GM18508 (cell line): ENCODE measurements around the gene DOK4.

ENCODE experiments used
- ATAC-seq: cut with Tn5 transposase; IDR thresholded peaks from one replicate; pipeline ENCODE4 v1.9.1; 2021; ENCODE audit warnings: moderate number of reproducible peaks; ENCODE audit not compliant: insufficient read depth, unreplicated experiment

The DOK4 gene

GRCh38 chr16:57485916-57486857, at the start of gene DOK4:
DOK4 (minus strand) TSS chr16:57486493; CDS start chr16:57479507, 6,986 bp downstream.
- ATAC-seq = no peak

- ATAC-seq = no peak
Measured at GRCh38 chr16:57535680-57536305, 49.5 kb upstream of the DOK4 start.

- ATAC-seq = no peak
Measured at GRCh38 chr16:57534881-57535658, 48.8 kb upstream of the DOK4 start.

GRCh38 chr16:57534337-57534880, 48.1 kb upstream of the DOK4 start:
- no peak for ATAC-seq

GRCh38 chr16:57533431-57534336, 47.4 kb upstream of the DOK4 start:
- ATAC-seq = no peak

GRCh38 chr16:57532266-57532625, 46.0 kb upstream of the DOK4 start:
- no peak for ATAC-seq

- ATAC-seq = no peak
Measured at GRCh38 chr16:57531635-57532265, 45.5 kb upstream of the DOK4 start.

GRCh38 chr16:57531253-57531575, 44.9 kb upstream of the DOK4 start:
- no peak for ATAC-seq

GRCh38 chr16:57530522-57531252, 44.4 kb upstream of the DOK4 start:
- no peak for ATAC-seq

- ATAC-seq = no peak
Measured at GRCh38 chr16:57530104-57530521, 43.8 kb upstream of the DOK4 start.

GRCh38 chr16:57529391-57530103, 43.3 kb upstream of the DOK4 start:
- ATAC-seq = no peak

GRCh38 chr16:57528499-57529390, 42.5 kb upstream of the DOK4 start:
- no peak for ATAC-seq

- ATAC-seq = no peak
Measured at GRCh38 chr16:57527610-57528360, 41.5 kb upstream of the DOK4 start.

GRCh38 chr16:57527027-57527426, 40.7 kb upstream of the DOK4 start:
- ATAC-seq = no peak

- no peak for ATAC-seq
Measured at GRCh38 chr16:57526498-57526897, 40.2 kb upstream of the DOK4 start.

GRCh38 chr16:57525761-57526160, 39.5 kb upstream of the DOK4 start:
- ATAC-seq = no peak
